CD4-positive, alpha-beta T cell treated with Interleukin-15 for 4 hours (primary cell): ENCODE results near the gene DUSP18.
"Not testable (repeated sequence)": the region's sequence is repeated elsewhere in the genome, so short reads cannot be mapped to it uniquely, and the experiment has no call there.

ENCODE experiments used
- DNase-seq: peaks from one replicate; pipeline ENCODE4 v3.0.0-alpha.2; 2020; ENCODE audit warnings: low spot score

DUSP18 gene

DNA sequence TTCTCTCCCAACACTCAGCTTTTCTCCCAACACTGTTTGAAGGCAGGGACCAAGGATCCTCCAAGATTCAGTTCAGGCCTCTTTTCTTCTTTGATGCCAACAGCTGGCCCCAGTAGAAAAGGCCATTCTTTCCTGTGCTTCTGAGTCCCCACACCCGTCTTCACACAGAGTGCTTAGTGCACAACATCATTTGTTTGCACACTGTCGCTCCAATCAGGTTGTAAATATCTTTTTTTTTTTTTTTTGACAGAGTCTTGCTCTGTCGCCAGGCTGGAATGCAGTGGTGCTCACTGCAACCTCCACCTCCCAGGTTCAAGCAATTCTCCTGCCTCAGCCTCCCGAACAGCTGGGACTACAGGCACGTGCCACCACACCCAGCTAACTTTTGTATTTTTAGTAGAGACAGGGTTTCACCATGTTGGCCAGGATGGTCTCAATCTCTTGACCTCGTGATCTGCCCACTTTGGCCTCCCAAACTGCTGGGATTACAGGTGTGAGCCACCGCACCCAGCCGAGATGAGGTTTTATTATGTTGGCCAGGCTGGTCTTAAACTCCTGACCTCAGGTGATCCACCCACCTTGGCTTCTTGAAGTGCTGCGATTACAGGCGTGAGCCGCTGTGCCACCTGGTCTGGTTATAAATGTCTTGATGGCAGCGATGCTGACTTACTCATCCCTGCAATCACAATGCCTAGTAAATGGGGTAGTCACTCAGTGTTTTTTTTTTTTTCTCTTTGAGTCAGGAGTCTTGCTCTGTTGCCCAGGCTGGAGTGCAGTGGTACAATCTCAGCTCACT lies 12.4 kb upstream of the DUSP18 start:
- not testable (repeated sequence) for DNase-seq

DNA sequence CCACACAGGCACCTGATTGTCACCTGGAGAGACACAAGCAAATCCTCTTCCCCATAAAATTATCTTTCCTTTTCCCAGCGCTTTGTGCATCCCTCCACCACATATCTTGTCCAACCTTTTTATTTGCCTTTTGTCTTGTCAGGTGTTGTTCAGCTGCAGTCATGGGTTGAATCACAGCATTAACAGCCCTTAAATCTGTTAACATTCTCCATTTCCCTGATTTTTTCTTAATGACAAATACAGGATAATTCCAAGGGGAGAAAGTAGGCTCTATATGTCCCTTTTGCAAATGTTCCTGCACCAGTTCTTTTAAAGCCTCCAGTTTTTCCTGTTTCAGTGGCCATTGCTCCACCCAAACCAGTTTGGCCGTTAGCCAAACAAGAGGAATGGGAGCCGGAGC lies 8.9 kb upstream of the DUSP18 start:
- DNase-seq: not testable (repeated sequence)

DNA sequence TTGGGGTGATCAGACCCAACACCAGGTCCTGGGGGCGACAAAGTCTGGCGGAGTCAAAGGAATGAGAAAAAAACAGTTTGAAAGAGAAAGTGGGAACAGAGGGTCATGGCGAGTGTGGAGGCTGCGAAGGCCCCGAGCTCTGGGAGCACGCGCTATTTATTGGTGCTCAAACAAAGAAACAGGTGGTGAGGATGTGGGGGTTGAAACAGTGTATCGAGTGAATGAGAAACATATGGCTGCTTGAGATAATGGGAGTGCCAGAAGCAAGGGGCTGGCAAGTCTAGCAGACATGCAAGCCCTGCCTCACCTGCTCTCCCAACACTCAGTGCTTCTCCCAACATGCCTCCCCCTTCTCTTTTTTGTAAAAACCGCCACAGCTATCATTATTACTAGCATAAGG lies 7.8 kb upstream of the DUSP18 start:
- no peak for DNase-seq

- no peak for DNase-seq
These were observed 6.8 kb upstream of the DUSP18 start for GRCh38 chr22:30674482-30674881.

DNA sequence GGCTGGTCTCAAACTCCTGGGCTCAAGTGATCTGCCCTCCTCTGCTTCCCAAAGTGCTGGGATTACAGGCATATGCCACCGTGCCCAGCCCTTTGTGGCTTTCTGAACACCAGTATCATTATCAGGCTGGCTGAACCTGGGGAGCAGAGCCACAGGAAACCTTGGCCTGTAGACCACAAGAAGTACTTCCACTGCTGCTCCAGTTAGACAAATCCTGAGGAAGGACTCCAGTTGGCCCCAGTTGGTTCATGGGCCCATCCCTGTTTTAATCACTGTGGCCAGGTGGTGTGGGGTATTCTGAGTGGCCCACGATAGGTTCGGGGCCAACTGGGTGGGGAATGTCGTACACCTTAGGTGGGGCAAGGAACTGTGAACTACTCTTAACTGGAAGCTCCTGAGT lies 5.5 kb upstream of the DUSP18 start:
- DNase-seq: no peak

- DNase-seq: no peak
These were observed 3.4 kb upstream of the DUSP18 start for GRCh38 chr22:30671071-30671470.

- no peak for DNase-seq
These were observed 673 bp upstream of the DUSP18 start for GRCh38 chr22:30668386-30668710.

- peak; percentile 6 for DNase-seq
These were observed 575 bp downstream of the DUSP18 start for GRCh38 chr22:30667107-30667493.

- no peak for DNase-seq
These were observed 1.9 kb downstream of the DUSP18 start for GRCh38 chr22:30665786-30666185.

DNA sequence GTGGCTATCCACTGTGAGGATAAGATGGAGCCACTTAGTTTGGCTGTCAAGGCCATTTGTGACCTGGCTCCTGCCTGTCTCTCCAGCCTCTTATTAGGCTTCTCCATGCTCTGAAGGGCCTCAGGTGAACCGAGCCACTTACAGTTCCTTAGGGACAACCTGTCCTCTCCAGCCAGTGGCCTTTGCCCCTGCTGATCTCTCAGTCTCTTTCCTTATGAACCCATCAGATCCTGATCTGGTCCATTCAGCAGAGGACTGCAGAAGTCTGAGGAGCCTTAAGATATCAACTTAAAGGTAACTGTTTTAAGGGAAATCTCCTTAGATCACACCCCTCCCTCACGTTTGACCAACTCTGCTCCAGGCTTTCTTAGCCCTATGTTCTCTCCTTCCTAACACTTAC lies 2.4 kb downstream of the DUSP18 start:
- no peak for DNase-seq

DNA sequence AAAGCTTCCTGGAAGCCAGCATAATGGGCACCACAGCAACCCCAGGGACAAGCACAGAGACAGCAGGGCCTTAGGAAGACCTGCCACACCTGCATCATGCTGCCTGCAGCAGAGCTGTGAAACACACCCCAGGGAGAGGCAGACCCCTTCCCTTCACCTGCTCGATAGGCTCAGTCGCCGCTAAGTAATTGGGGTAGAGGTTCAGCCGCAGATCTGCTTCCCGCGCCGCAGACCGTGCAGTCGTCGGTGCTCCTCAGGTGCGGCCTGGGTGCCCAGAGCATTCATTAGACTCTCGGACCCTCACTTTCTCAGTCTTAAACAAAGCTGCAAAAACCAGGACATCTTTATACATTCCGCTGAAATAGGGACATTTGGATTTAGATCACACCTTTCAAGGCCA lies 2.9 kb downstream of the DUSP18 start:
- no peak for DNase-seq

GRCh38 chr22:30662040-30662439 lies 5.6 kb downstream of the DUSP18 start:
- no peak for DNase-seq

DNA sequence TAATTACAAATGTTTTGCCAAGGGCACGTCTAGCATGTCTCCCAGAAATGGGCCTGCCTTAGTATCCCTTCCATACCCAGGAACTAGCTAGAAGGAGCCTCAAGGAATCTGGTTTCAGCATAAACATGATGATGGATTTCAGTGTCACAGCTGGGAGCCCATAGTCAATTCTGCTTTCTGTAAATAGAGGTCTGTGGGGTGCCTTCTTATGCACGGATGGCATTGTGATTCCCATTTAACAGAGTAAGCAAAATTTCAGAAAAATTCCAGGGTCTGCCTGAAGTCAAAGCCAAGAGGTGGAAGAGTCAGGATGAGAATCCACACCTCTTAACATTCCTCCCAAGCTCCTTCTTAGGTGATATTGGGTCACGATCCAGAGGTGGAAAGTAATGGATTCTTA lies 12.1 kb downstream of the DUSP18 start:
- no peak for DNase-seq

DNA sequence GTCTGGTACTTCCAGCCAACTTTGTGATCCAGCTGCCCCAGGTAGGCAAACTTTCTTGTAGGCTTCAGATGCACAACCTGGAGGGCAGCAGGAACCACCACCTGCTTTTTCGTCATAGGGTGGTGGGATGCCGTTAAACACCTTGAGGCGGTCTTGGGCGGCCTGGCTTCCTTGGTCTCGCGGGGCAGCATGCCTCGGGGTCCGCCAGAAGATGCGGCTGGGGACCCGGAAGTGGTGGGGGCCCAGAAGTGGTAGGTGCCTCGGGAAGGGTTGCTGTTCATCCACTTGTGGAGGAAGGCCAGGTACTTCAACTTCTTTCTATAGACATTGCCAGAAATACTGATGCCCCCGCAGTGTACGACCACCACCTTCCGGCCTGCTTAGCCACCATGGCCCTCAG lies 13.3 kb downstream of the DUSP18 start:
- DNase-seq: no peak

DNA sequence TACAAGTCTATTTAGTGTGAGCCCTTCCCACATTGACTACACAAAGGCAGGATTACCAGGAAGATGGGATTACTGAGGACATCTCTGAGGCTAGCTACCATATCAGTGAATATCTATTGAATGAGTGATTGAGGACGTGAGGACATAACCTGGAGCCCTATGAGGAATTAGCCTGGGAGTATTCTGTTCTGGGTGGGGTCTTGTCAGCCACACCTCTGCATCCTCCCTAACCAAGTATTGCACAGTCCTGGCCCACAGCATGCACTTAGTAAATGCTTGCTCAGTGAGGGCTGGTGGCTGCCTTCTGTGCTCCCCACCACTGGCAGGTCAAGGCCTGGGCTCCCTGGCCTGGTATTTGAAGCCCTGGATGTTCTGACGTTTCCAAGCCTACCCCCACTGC lies 14.8 kb downstream of the DUSP18 start:
- DNase-seq: no peak

- no peak for DNase-seq
These were observed 17.1 kb downstream of the DUSP18 start for GRCh38 chr22:30650508-30651116.

- peak; percentile 83 for DNase-seq
These were observed 18.2 kb downstream of the DUSP18 start for GRCh38 chr22:30649430-30650007.

DNA sequence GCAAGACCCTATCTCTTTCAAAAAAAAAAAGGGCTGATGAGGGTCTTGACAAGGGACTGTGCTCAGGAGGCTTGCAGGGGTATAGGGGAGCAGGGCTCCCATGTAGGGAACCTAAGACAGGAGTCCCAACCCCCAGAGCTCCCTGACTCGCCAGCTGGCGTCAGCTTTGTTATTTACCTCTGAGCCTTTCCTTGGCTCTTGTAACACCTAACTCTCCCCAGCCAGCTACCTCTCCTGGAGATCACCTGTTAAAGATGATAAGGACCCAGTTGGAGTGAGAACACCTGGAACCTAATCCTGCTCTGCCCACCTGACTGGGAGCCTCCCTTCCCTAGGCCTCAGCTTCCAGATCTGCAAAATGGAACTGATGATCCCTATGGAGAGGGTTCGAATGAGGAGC lies 18.9 kb downstream of the DUSP18 start:
- DNase-seq: no peak

DNA sequence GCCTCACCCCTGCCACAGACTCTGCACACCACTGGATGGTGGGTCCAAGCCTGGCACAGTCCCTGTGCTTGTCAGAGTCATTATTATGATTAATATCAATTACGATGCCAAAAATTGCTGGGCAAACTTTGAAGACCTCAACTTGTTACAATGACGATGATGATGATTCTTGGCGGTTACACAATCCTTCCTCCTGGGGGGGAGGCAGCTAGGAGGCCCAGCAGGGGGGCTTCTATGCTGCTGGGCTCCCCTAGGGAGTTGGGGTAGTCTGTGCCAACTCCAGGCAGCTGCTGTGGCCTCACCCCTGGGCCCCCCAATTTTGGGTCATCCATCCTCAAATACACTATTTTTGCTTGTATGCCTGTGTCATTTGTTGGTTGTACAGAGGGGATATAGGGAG lies 20.1 kb downstream of the DUSP18 start:
- no peak for DNase-seq

DNA sequence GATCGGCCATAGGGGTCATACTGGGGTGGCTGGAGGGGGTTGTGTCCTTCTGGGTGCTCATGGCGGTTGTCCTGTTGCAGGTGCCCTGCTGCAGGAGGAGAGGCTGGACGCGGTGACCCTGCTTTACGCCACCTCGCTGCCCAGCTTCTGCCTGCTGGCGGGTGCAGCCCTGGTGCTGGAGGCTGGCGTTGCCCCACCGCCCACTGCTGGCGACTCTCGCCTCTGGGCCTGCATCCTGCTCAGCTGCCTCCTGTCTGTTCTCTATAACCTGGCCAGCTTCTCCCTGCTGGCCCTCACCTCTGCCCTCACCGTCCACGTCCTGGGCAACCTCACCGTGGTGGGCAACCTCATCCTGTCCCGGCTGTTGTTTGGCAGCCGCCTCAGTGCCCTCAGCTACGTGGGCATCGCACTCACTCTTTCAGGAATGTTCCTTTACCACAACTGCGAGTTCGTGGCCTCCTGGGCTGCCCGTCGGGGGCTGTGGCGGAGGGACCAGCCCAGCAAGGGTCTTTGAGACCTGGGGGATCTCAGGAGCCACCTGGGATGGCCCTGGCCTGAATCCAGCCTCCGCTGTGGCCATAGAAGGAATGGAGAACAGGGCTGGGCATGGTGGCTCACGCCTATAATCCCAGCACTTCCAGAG lies 21.0 kb downstream of the DUSP18 start:
- no peak for DNase-seq

GRCh38 chr22:30643055-30643875 lies 24.4 kb downstream of the DUSP18 start:
- no peak for DNase-seq

GRCh38 chr22:30640839-30641430 lies 26.7 kb downstream of the DUSP18 start:
- DNase-seq: no peak
